Choroid plexus epithelial cell (primary cell): ENCODE measurements around the gene NEDD4L.

ENCODE experiments used
- DNase-seq: peaks from one replicate; pipeline ENCODE4 v3.0.0-alpha.2; 2010; ENCODE audit warnings: low read depth
- H3K4me3 ChIP-seq: 2 replicates; pipeline ENCODE4 v1.5.1; 2011; ENCODE audit warnings: low read depth, mild to moderate bottlenecking, control low read depth, low read length, moderate library complexity
- CTCF ChIP-seq: conservative IDR thresholded peaks from 2 replicates; pipeline ENCODE4 v1.5.1; 2011; ENCODE audit warnings: low read depth, mild to moderate bottlenecking, control low read depth, inconsistent platforms, low read length, moderate library complexity

Gene NEDD4L

GRCh38 chr18:58354791-58355190 is 310.8 kb downstream of the NEDD4L start:
- no peak for TF ChIP-seq CTCF
- H3K4me3 ChIP-seq: no peak overlapping the region
- DNase-seq: no peak

DNA sequence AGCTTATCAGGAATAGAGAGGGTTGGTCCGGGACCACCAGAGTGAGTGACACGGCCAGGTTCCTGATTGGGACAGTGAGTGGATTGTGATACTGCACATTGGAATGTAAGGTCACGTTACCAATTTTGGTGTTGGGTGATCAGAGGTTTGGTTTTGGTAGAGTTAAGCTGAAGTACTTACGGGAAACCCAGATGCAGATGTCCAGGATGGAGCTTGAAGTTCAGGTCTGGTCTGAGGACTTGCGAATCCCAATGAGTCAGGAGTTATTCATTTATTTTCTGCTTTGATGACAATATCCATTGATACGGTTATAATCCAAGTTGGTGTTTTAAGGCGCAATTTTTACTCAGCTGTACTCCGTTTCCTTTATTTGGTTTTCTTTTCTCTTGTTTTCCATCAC is 311.2 kb downstream of the NEDD4L start:
- no peak for DNase-seq
- H3K4me3 ChIP-seq: no peak overlapping the region
- TF ChIP-seq CTCF: no peak

DNA sequence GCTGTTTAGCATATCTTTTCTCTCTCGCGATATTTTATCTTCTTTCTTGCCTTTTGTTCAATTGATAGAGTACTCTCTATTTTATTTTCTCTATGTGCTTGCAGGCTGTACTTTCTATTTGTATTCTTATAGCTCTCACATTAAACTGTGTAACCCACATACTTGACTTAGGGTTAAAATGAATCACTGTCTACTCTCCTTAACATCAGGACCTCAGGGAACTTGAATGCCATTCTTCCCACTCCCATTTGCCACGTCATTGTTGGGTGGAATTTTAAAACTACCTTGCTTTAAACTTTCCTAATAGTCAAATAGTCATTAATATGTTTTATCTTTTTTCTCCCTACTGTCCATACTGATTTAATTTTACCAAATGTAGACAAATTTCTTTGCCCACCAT is 315.2 kb downstream of the NEDD4L start:
- H3K4me3 ChIP-seq: no peak overlapping the region
- no peak for TF ChIP-seq CTCF
- peak; percentile 35 for DNase-seq

GRCh38 chr18:58359620-58360019 is 315.6 kb downstream of the NEDD4L start:
- no peak overlapping the region for H3K4me3 ChIP-seq
- DNase-seq: no peak
- TF ChIP-seq CTCF: no peak

- no peak for TF ChIP-seq CTCF
- no peak for DNase-seq
- H3K4me3 ChIP-seq: no peak overlapping the region
Observed at GRCh38 chr18:58360324-58360723, 316.3 kb downstream of the NEDD4L start.

- no peak overlapping the region for H3K4me3 ChIP-seq
- no peak for TF ChIP-seq CTCF
- peak; percentile 12 for DNase-seq
Observed at GRCh38 chr18:58361212-58361611, 317.2 kb downstream of the NEDD4L start.

DNA sequence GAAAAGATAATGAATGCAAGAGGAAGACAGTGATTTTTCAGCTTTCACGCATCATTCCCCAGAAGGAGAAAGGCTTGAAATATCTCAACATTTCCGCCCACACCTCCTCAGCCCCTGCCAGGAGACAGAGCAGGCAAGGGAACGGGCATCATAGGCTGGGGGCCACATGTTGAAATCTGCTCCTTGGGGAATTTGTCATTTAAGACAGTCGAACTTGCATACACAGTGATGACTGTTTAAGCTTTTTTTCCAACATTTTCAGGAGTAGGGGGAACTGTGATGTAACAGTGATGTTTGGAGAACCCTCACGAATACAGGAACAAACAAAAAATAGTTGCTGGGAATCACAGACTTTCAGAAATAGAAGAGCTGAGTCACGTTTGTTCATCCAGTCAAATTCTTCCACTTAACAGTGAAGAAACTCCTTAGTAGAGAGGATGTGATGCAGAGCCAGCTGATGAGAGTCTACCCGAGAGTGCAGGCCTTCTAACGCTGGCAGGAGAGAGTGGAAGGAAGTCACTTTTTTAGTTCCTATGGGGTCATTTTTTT is 318.1 kb downstream of the NEDD4L start:
- H3K4me3 ChIP-seq: peak overlapping the region; percentile 6
- peak; percentile 95 for DNase-seq
- TF ChIP-seq CTCF: no peak
